HFFc6 (cell line): ENCODE results near the gene LY86. TPM values are rescaled to one million over a fixed set of nuclear protein-coding genes. Genes with fewer than 3 reads are reported as not detected.

ENCODE experiments used
- DNase-seq: peaks from one replicate; pipeline ENCODE4 v3.0.0-alpha.2; 2018
- H3K27ac Mint-ChIP-seq: 2 replicates; pipeline ENCODE4 v1.8.0; 2020; ENCODE audit warnings: mild to moderate bottlenecking, mixed read lengths
- H3K27me3 Mint-ChIP-seq: 2 replicates; pipeline ENCODE4 v1.8.0; 2021; ENCODE audit warnings: mild to moderate bottlenecking, moderate library complexity, mixed read lengths; ENCODE audit not compliant: insufficient read depth
- H3K36me3 Mint-ChIP-seq: 2 replicates; pipeline ENCODE4 v1.8.0; 2021; ENCODE audit warnings: low read depth, mixed read lengths
- H3K4me1 Mint-ChIP-seq: 2 replicates; pipeline ENCODE4 v1.8.0; 2020; ENCODE audit warnings: low read depth, mixed read lengths
- H3K4me3 Mint-ChIP-seq: 2 replicates; pipeline ENCODE4 v1.8.0; 2020; ENCODE audit warnings: mild to moderate bottlenecking, moderate library complexity, mixed read lengths
- H3K9me3 Mint-ChIP-seq: 2 replicates; pipeline ENCODE4 v1.8.0; 2020; ENCODE audit warnings: mild to moderate bottlenecking, mixed read lengths
- CTCF ChIP-seq: fragments of 200-600 bp; sonication (generic); IDR thresholded peaks from 2 replicates; pipeline ENCODE4 v1.5.0; 2021; ENCODE audit warnings: antibody characterized with exemption, mild to moderate bottlenecking
- total RNA-seq, 6 experiments: library from RNA; stranded (reverse); fragmentation: NEBNext Ultra II Directional; extraction: Animal tissue kit (Norgen Biotek cat#: 25700); gene quantifications; 2 replicates in 1 of 6; 3 replicates in 5 of 6; pipeline ENCODE4 v1.2.3, GENCODE V29; 2021

The LY86 gene
- total RNA-seq, 6 experiments from 2014 or later, result not detected

GRCh38 chr6:6626187-6626586 lies 37.7 kb downstream of the LY86 start:
- no peak for TF ChIP-seq CTCF

GRCh38 chr6:6629402-6629801 lies 40.9 kb downstream of the LY86 start:
- no peak overlapping the region for H3K27ac Mint-ChIP-seq

More at GRCh38 chr6:6626187-6626586, 37.7 kb downstream of the LY86 start:
- Mint-ChIP-seq H3K4me3 (no peak overlapping the region), H3K4me1 (no peaks in the 10 kb centered on the region), H3K27me3 (0 out of 2 replicates have a peak, but pooled peaks cover 2% of the 10 kb centered on the region), H3K27ac (no peak overlapping the region), H3K9me3 (peaks cover 1% of the 10 kb centered on the region), H3K36me3 (no peaks in the 10 kb centered on the region)
- no peak for DNase-seq

GRCh38 chr6:6631053-6631452 lies 42.5 kb downstream of the LY86 start:
- DNase-seq, result no peak
- no peaks in the 10 kb centered on the region for H3K36me3 Mint-ChIP-seq
- no peaks in the 10 kb centered on the region for H3K4me1 Mint-ChIP-seq
- no peak for TF ChIP-seq CTCF
- no peak overlapping the region for H3K4me3 Mint-ChIP-seq
- H3K27ac Mint-ChIP-seq, result no peak overlapping the region
- H3K9me3 Mint-ChIP-seq, result peaks cover 13% of the 10 kb centered on the region
- H3K27me3 Mint-ChIP-seq, result peaks cover 2% of the 10 kb centered on the region; the same call in 1 of the 2 replicates

More at GRCh38 chr6:6629402-6629801, 40.9 kb downstream of the LY86 start:
- DNase-seq, result peak; percentile 1
- Mint-ChIP-seq H3K27me3 (peaks cover 2% of the 10 kb centered on the region; the same call in 1 of the 2 replicates), H3K4me1 (no peaks in the 10 kb centered on the region), H3K9me3 (peaks cover 13% of the 10 kb centered on the region), H3K36me3 (no peaks in the 10 kb centered on the region), H3K4me3 (no peak overlapping the region)
- no peak for TF ChIP-seq CTCF

- DNase-seq, result no peak
Observed at GRCh38 chr6:6631534-6632276, 43.2 kb downstream of the LY86 start.

GRCh38 chr6:6633898-6634734 lies 45.6 kb downstream of the LY86 start:
- Mint-ChIP-seq H3K27me3 (no peaks in the 10 kb centered on the region; the same call in 1 of the 2 replicates), H3K36me3 (no peaks in the 10 kb centered on the region), H3K27ac (no peak overlapping the region), H3K4me3 (no peak overlapping the region), H3K9me3 (peaks cover 14% of the 10 kb centered on the region), H3K4me1 (no peaks in the 10 kb centered on the region)
- TF ChIP-seq CTCF, result no peak
- DNase-seq, result no peak

More at GRCh38 chr6:6631534-6632276, 43.2 kb downstream of the LY86 start:
- H3K4me1 Mint-ChIP-seq, result no peaks in the 10 kb centered on the region
- H3K4me3 Mint-ChIP-seq, result no peak overlapping the region
- no peaks in the 10 kb centered on the region for H3K36me3 Mint-ChIP-seq
- H3K9me3 Mint-ChIP-seq, result peaks cover 13% of the 10 kb centered on the region
- no peak for TF ChIP-seq CTCF
- H3K27ac Mint-ChIP-seq, result no peak overlapping the region
- H3K27me3 Mint-ChIP-seq, result peaks cover 2% of the 10 kb centered on the region; the same call in 1 of the 2 replicates
